Measurements from ENCODE around the gene RUNX2. TPM values are rescaled to one million over a fixed set of nuclear protein-coding genes. Genes with fewer than 3 reads are reported as not detected.

Gene RUNX2
- total RNA-seq, 4 donors from 2014 or later, result 1.00 to 8.1 (median 3.6) TPM

Other genes with a start within 250 kb of the RUNX2 start
- 10 to 100 TPM in 1 of 4 donors, 1 to 10 TPM in 2, under 1 TPM in 1; 0.80 to 12.7 (median 3.0) TPM for gene SUPT3H, start 49.6 kb downstream of the RUNX2 start, total RNA-seq